CD4-positive, alpha-beta T cell treated with Interleukin-6 for 4 hours (primary cell): ENCODE measurements around the gene TM9SF1.

ENCODE experiments used
- DNase-seq: peaks from one replicate; pipeline ENCODE4 v3.0.0-alpha.2; 2020; ENCODE audit warnings: mixed read lengths

TM9SF1 gene

DNA sequence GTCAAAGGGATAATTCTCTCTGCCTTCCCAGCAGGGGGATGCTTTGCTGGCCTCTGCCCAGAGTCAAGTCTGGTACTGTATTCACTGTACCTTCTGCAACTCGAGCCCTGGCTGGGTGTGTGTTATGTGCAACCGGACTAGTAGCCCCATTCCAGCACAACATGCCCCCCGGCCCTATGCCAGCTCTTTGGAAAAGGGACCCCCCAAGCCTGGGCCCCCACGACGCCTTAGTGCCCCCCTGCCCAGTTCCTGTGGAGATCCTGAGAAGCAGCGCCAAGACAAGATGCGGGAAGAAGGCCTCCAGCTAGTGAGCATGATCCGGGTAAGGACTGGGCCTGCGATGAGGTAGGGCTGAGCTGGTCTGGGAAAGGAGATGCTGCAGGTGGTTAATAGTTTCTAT, 44.7 kb downstream of the TM9SF1 start:
- no peak for DNase-seq

DNA sequence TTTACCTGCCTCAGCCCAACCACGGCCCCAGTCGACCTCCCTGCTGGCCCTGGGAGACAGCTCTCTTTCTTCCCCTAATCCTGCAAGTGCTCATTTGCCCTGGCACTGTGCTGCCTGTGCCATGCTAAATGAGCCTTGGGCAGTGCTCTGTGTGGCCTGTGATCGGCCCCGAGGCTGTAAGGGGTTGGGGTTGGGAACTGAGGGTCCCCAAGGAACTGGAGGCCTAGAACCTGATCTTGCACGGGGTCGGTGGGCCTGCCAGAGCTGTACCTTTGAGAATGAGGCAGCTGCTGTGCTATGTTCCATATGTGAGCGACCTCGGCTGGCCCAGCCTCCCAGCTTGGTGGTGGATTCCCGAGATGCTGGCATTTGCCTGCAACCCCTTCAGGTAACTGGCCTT, 45.2 kb downstream of the TM9SF1 start:
- no peak for DNase-seq

DNA sequence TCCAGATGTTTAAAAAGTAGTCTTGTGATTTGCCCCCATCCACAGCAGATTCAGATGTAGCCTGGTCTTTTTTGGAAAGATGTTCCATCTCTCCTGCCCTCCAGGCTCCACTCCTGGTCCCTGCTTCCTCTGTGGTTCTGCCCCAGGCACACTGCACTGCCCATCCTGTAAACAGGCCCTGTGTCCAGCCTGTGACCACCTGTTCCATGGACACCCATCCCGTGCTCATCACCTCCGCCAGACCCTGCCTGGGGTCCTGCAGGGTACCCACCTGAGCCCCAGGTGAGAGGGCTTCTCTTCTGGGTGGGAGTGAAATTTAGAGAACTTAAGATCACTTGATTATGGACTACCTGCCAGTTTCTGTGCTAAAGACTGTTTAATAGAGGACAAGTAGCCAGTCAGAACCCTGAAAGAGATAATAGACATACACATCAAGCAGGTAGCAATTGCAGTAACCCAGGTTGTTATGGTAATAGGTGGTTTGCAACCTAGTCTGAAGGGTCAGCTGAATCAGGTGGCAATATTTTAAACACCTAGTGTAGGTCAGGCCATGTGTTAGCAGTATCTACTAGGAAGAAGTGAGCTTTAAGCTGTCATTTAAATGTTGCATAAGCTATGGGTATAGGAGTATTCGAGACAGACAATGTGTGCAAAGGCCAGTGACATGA, 45.8 kb downstream of the TM9SF1 start:
- no peak for DNase-seq

DNA sequence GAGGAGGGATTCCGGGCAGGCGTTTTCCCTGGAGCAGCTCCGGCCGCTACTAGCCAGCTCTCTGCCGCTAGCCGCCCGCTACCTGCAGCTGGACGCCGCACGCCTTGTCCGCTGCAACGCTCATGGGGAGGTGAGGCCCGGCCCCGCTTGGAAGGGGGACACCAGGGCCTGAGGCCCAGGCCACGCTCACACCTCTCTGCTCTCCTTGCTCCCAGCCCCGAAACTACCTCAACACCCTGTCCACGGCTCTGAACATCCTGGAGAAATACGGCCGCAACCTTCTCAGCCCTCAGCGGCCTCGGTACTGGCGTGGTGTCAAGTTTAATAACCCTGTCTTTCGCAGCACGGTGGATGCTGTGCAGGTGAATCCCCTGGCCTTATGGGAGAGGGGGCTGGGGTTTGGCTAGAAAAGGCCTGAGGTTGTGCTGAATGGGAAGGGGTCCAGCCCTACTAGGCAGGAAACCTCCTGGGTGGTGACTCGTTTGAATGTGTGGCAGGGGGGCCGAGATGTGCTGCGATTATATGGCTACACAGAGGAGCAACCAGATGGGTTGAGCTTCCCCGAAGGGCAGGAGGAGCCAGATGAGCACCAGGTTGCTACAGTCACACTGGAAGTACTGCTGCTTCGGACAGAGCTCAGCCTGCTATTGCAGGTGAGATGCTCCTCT, 47.3 kb downstream of the TM9SF1 start:
- no peak for DNase-seq

DNA sequence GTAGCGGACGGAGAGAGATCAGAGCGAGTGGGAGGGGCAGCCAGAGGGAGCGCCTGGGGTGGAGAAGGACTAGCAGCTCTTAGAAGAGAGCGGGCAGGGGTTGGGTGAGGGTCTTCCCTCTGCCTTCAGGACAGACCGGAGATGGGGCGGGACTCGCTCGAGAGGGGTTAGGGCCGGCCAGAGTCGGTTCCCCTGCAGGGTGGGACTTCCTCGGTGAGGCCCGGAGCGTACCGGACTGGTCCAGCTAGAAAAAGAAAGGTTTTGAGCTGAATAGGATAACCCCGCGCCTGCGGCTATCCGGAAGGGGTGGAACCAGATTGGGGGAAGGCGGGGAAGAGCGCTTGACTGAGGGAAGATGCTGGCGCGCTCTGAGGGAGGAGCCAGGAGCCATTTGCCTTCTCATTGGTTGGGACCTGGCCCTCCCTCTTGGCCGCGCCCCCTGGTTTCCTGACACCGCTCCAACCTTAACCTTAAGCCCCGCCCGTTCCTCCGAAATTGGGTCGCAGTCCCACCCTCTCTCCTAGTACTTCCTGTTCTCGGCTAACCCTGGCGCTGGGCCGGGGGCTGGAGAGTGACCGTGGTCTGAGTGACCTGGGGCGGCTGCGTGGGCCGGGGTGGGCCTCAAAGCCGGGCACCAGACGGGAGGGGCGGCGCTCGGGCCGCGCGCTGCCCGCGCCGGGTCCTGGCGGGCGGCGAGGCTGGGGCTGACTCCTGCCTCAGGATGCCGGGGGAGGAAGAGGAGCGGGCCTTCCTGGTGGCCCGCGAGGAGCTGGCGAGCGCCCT, 48.1 kb downstream of the TM9SF1 start, which contains the start of gene RNF31:
Gene RNF31 (plus strand): TSS at position 521 of the 783 bp plus-strand sequence. CDS start 201 bp downstream, at position 722.
- DNase-seq: peak; percentile 100

DNA sequence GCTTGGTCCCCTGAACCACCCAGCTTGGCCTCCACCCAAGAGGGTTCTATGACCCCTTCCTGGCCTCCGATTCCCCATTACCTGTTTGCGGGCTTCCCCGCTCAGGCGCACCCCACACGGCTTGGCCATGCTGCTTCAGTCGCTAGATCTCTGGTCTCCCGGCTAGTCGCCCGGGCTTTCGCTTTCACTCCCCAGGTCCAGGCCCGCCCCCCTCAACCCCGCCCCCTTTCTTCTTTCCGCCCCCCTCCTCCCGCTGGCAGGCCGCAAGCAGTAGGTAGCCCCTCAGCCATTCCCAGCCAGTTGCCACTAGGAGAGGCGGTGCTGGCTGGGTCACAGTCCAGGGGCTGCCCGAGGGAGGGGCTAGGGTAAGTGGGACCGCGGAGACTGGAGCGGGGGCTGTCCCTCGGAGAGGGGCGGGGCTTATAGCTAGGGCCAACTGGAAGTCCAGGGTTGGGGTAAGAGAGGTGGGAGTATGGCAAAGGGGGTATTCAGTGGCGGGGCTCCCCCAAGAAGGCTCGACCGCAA, 48.7 kb downstream of the TM9SF1 start, which contains the start of gene PSME2:
Gene PSME2 (minus strand): TSS at position 158 of the 525 bp plus-strand sequence. CDS start 29 bp downstream, at position 129.
- peak; percentile 90 for DNase-seq

DNA sequence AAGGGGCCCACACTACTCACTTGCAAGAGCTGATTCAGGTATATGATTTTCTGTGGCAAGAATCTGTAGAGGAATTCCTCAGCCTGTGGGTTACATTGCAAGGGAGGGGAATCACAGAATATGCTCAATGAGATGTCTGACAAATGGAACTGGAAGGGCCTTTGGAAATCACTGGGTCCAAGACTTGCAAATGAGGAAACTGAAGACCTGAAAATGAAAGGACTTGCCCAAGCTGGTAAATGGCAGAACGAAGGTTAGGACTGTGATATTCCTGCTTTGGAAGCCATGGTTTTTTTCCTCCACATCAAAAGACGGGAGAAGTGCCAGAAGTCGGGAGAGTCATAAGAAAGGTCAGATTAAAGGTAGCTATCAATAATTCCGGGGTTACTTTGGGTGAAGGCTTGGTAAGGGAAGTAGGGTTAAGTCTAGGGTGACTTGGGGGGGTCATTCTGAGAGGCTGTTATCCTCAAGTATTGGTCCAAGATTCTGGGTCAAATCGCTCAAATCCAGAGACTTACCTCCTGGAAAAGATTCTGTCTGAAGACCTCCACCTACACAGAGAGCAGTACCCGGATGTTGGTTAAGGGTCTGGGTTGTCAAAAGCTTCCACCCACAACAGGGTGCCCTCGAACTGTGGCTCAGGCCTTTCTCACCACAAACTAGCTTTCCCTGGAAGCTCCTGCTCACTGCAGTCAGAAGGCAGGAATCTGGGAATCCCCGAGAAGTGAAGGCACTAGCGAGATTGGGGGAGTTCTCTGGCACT, 49.4 kb downstream of the TM9SF1 start:
- no peak for DNase-seq

DNA sequence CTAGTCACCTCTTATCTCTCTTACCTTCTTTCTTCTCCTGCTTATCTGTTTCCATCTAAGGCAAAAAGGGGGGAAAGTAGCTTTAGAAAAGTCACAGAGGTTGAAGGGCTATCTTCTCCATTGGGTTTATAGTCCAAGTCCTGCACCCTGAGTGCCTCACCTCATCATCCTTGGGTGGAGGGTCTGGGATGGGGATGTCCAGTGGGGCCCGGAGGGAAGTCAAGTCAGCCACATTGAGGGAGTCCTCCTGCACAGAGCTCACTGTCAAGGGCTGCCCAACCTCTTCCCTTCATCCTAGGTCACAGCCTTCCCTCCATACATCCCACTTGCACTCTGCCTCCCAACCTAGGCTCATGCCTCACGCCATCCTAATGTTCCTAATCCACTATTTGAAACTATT, 50.0 kb downstream of the TM9SF1 start:
- DNase-seq: no peak

DNA sequence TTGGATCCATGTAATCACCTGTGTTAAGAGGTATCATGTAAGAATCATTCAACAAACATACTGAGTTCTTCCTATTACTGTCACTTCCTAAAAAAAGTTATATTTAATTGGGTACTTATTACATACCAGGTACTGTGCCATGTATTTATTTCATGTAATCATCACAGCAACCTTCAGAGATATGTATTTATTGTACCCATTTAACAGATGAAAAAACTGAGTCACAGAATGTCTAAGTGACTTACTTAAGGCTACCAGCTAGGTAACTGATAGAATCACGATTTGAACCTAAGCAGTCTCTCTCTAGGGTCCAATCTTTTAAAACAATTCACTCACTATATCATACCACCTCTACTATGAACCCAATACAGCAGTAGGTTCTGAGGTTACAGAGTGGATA, 50.8 kb downstream of the TM9SF1 start:
- DNase-seq: no peak

DNA sequence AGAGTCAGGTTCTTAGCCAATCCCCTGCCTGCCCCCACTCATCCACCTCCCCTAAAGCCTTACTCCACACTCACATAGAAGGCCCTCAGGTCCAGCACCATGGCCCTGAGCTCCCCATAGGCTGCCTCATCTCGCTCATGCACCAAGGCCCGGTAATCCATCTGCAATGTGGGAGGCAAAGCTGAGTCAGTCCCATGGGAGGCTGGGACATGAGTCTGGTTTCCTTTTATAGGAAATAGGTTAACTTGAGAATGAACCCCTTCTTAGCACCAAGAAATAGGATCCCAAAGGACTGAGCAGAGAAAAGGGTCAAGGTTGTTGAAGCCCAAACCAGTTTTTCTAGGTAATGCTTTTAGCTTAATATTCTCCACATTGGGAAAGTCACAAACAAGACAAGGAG, 51.7 kb downstream of the TM9SF1 start:
- no peak for DNase-seq

DNA sequence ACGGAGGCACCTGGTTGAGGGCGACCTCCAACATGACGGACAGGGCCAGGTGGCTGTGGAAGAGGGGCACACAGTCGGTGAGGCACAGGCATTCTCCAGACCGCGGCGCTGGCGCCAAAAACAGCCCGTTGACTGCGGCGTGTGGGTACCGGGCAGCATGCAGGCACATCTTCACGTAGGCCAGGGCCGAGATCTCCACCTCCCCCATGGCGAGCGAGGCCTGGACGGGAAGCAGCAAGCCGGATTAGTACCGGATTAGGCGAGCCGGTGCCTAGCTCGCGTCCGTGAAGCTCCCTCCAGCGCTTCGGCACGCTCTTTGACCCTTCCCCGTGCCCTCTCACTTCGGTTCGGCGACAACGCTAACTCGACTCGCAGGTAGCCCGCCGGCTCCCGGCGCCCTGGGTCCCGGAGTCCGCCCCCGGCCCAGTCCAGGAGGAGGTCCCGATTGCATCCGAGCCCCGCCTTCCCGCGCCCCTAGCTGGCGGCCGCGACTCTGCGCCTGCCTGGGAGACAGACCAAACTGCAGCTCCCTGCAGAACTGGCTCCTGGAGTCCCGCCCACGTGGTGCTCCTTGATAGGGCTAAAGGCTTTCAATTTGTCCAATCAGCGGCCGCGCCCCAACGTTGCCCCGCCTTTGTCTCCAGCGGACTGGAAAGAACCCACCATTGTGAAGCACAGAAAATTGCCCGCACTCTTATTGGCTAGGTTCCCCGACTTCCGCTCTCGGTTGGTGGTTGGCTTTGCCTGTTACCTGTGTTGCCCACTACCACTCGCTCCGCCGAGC, 54.0 kb downstream of the TM9SF1 start, which contains the start of gene EMC9:
Gene EMC9 (minus strand): TSS at position 495 of the 784 bp plus-strand sequence. CDS start 287 bp downstream, at position 208.
- peak; percentile 100 for DNase-seq

DNA sequence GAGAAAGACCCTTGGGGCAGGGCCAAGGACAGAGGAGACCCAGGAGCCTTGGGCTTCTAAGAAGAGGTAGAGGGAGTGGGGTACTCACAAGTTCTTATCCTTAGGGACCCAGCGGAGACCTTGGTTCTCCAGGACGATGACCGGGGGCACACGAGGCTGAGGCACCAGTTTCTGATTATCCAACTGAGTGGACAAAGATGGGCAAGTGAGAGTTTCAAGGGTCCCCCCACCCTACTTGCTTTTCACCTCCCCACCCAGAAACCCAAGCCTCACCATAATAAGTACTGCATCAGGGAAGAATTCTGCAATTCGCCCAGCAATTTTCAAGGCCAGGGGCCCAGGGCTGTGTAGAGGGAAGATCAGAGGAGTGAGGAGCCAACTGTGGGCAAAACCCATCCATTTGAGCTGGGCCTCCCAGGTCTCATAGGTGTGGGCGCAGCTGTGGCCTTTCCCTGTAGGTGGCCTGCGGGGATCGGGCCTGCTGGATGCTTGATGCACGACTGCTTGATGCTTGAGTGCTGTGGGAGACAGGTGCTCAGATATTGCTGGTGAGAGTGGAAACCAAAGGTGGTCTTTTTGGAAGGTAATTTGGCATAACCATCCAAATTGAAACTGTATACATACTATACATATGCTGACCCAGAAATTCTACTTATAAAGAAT, 55.8 kb downstream of the TM9SF1 start:
- DNase-seq: peak; percentile 12
